Endodermal cell (in vitro differentiated cells): ENCODE results near the gene C2orf78. TPM values are rescaled to one million over a fixed set of nuclear protein-coding genes. Genes with fewer than 3 reads are reported as not detected.

Experiments
- DNase-seq: peaks from one replicate; pipeline ENCODE4 v3.0.0-alpha.2; 2017
- H3K27ac ChIP-seq: 2 replicates; pipeline ENCODE4 v1.5.1; 2013; ENCODE audit warnings: mild to moderate bottlenecking, low read depth, low read length, moderate library complexity
- H3K27me3 ChIP-seq: 2 replicates; pipeline ENCODE4 v1.6.1; 2013; ENCODE audit warnings: mild to moderate bottlenecking, low read length, moderate library complexity; ENCODE audit not compliant: insufficient read depth, control insufficient read depth, poor library complexity, severe bottlenecking
- H3K36me3 ChIP-seq: 2 replicates; pipeline ENCODE4 v1.7.0; 2013; ENCODE audit warnings: mild to moderate bottlenecking, low read length, moderate library complexity; ENCODE audit not compliant: control insufficient read depth, insufficient read depth
- H3K4me1 ChIP-seq: one replicate; pipeline ENCODE4 v1.7.0; 2013; ENCODE audit warnings: low read length; ENCODE audit not compliant: control insufficient read depth, insufficient read depth
- H3K4me3 ChIP-seq: 2 replicates; pipeline ENCODE4 v1.5.1; 2013; ENCODE audit warnings: mild to moderate bottlenecking, low read length, moderate library complexity
- H3K9ac ChIP-seq: 2 replicates; pipeline ENCODE4 v1.6.1; 2013; ENCODE audit warnings: mild to moderate bottlenecking, low read length, moderate library complexity; ENCODE audit not compliant: poor library complexity, severe bottlenecking; ENCODE audit errors: extremely low read depth
- H3K9me3 ChIP-seq: 2 replicates; pipeline ENCODE4 v1.6.1; 2013; ENCODE audit warnings: mild to moderate bottlenecking, low read length, moderate library complexity; ENCODE audit not compliant: control insufficient read depth
- H3K27ac Mint-ChIP-seq: 2 replicates; pipeline ENCODE4 v1.8.0; 2020; ENCODE audit warnings: mixed read lengths
- H3K27me3 Mint-ChIP-seq: 2 replicates; pipeline ENCODE4 v1.8.0; 2021; ENCODE audit warnings: mild to moderate bottlenecking, mixed read lengths; ENCODE audit not compliant: insufficient read depth
- H3K36me3 Mint-ChIP-seq: 2 replicates; pipeline ENCODE4 v1.8.0; 2020; ENCODE audit warnings: low read depth, mixed read lengths
- H3K4me1 Mint-ChIP-seq: 2 replicates; pipeline ENCODE4 v1.8.0; 2020; ENCODE audit warnings: mixed read lengths
- H3K4me3 Mint-ChIP-seq: 2 replicates; pipeline ENCODE4 v1.8.0; 2020; ENCODE audit warnings: mild to moderate bottlenecking, moderate library complexity, mixed read lengths
- H3K9me3 Mint-ChIP-seq: 2 replicates; pipeline ENCODE4 v1.8.0; 2020; ENCODE audit warnings: mild to moderate bottlenecking, mixed read lengths
- WGBS, 2 experiments: methylation state at CpG; one replicate each; pipeline versions ENCODE4 v1.1.5 to v1.1.7; 2013; ENCODE audit warnings: missing lambda C conversion rate in 2 of 2, mixed read lengths in 1 of 2; ENCODE audit not compliant: insufficient coverage in 1 of 2, insufficient read length in 1 of 2; 5-methylcytosine and 5-hydroxymethylcytosine counted together
- total RNA-seq, 2 donors: library from RNA; stranded (reverse); fragmentation: NEBNext Ultra II Directional in 1 of 2; extraction: Animal tissue kit (Norgen Biotek cat#: 25700) in 1 of 2; gene quantifications; 2 replicates in 1 of 2; 3 replicates in 1 of 2; pipeline ENCODE4 v1.2.1, GENCODE V29; 2021
- TF ChIP-seq, protein P1 (sequence below): fragments of 200-600 bp; sonication (generic); conservative IDR thresholded peaks from 2 replicates; pipeline ENCODE4 v1.5.0; 2021; ENCODE audit warnings: antibody characterized with exemption, mild to moderate bottlenecking

C2orf78 gene
- total RNA-seq, 2 donors from 2014 or later = not detected

DNA sequence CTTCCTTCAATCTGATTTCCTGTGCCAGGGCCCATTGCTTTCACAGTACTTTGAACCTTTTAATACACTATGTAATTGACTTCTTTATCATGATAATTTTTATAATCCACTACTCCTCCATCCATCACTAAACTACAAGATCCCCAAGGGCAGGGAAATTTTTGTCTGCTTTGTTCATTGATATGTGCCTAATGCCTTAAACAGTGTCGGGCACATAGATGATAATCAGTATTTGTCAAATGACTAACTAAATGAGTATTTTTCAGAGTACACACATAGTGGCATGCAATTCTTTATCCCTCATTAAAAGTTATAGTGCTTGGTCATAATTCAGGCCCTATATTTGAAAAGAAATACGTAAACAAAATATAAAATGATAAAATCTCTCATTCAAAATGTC is 39.4 kb downstream of the C2orf78 start:
- Mint-ChIP-seq H3K27ac (no peak overlapping the region), H3K4me3 (no peak overlapping the region), H3K36me3 (no peaks in the 10 kb centered on the region), H3K4me1 (no peaks in the 10 kb centered on the region), H3K9me3 (no peaks in the 10 kb centered on the region), H3K27me3 (peaks cover 37% of the 10 kb centered on the region)
- no peaks in the 10 kb centered on the region for H3K36me3 ChIP-seq
- H3K27ac ChIP-seq = no peak overlapping the region
- DNase-seq = no peak
- H3K9ac ChIP-seq = no peak overlapping the region
- peaks cover 57% of the 10 kb centered on the region for H3K27me3 ChIP-seq
- no peaks in the 10 kb centered on the region for H3K9me3 ChIP-seq
- TF ChIP-seq, protein P1, sequence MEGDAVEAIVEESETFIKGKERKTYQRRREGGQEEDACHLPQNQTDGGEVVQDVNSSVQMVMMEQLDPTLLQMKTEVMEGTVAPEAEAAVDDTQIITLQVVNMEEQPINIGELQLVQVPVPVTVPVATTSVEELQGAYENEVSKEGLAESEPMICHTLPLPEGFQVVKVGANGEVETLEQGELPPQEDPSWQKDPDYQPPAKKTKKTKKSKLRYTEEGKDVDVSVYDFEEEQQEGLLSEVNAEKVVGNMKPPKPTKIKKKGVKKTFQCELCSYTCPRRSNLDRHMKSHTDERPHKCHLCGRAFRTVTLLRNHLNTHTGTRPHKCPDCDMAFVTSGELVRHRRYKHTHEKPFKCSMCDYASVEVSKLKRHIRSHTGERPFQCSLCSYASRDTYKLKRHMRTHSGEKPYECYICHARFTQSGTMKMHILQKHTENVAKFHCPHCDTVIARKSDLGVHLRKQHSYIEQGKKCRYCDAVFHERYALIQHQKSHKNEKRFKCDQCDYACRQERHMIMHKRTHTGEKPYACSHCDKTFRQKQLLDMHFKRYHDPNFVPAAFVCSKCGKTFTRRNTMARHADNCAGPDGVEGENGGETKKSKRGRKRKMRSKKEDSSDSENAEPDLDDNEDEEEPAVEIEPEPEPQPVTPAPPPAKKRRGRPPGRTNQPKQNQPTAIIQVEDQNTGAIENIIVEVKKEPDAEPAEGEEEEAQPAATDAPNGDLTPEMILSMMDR = no peak
- H3K4me1 ChIP-seq = no peaks in the 10 kb centered on the region
- H3K4me3 ChIP-seq = no peak overlapping the region
- 68% methylated on average over 2 of the region's 2 CpGs; no CpG with 5 or more reads in 1 of the 2 experiments for WGBS, 2 experiments

- DNase-seq = no peak
- Mint-ChIP-seq H3K27ac (no peak overlapping the region), H3K27me3 (peaks cover 38% of the 10 kb centered on the region), H3K9me3 (peaks cover 3% of the 10 kb centered on the region), H3K36me3 (no peaks in the 10 kb centered on the region), H3K4me1 (peaks cover 2% of the 10 kb centered on the region), H3K4me3 (no peak overlapping the region)
- no peak overlapping the region for H3K9ac ChIP-seq
- H3K27me3 ChIP-seq = peaks cover 57% of the 10 kb centered on the region
- TF ChIP-seq, protein P1 = peak; percentile 86
- WGBS, 2 experiments = 0 to 31% methylated on average over 1 to 3 of the region's 3 CpGs
- no peak overlapping the region for H3K4me3 ChIP-seq
- no peaks in the 10 kb centered on the region for H3K9me3 ChIP-seq
- H3K4me1 ChIP-seq = no peaks in the 10 kb centered on the region
- H3K36me3 ChIP-seq = no peaks in the 10 kb centered on the region
- H3K27ac ChIP-seq = no peak overlapping the region
Measured at GRCh38 chr2:73823916-73824523, 40.0 kb downstream of the C2orf78 start.

- Mint-ChIP-seq H3K9me3 (peaks cover 3% of the 10 kb centered on the region), H3K27me3 (peaks cover 37% of the 10 kb centered on the region), H3K4me3 (no peak overlapping the region), H3K36me3 (no peaks in the 10 kb centered on the region), H3K4me1 (peaks cover 13% of the 10 kb centered on the region), H3K27ac (no peak overlapping the region)
- H3K9ac ChIP-seq = no peak overlapping the region
- no peak overlapping the region for H3K4me3 ChIP-seq
- no peak for DNase-seq
- H3K4me1 ChIP-seq = peaks cover 3% of the 10 kb centered on the region
- 77 to 81% methylated on average over 4 of the region's 4 CpGs for WGBS, 2 experiments
- peaks cover 57% of the 10 kb centered on the region for H3K27me3 ChIP-seq
- no peaks in the 10 kb centered on the region for H3K36me3 ChIP-seq
- H3K9me3 ChIP-seq = no peaks in the 10 kb centered on the region
- TF ChIP-seq, protein P1 = no peak
- no peak overlapping the region for H3K27ac ChIP-seq
Measured at GRCh38 chr2:73825408-73825807, 41.4 kb downstream of the C2orf78 start.
